NCI-H2196 (cell line): ENCODE data around the gene ALKBH1.
"Not testable (repeated sequence)": the region's sequence is repeated elsewhere in the genome, so short reads cannot be mapped to it uniquely, and the experiment has no call there.

Source experiments
- DNase-seq: peaks from one replicate; lab custom pipeline; 2025; ENCODE audit not compliant: unreplicated experiment; lab: John Stamatoyannopoulos, UW

The ALKBH1 gene

GRCh38 chr14:77707724-77708408, at the start of gene ALKBH1, which contains the start of gene SLIRP:
Gene ALKBH1 (minus strand): TSS chr14:77708023. CDS start chr14:77708004, 19 bp downstream.
Gene SLIRP (plus strand): TSS chr14:77708103. CDS start chr14:77708112, 9 bp downstream.
- DNase-seq = peak; percentile 90

GRCh38 chr14:77752799-77753516, 45.1 kb upstream of the ALKBH1 start:
- no peak for DNase-seq

- no peak for DNase-seq
Observed at GRCh38 chr14:77752266-77752665, 44.4 kb upstream of the ALKBH1 start.

GRCh38 chr14:77747425-77747824, 39.6 kb upstream of the ALKBH1 start:
- DNase-seq = not testable (repeated sequence)

GRCh38 chr14:77746064-77746702, 38.4 kb upstream of the ALKBH1 start:
- DNase-seq = no peak

- DNase-seq = no peak
Observed at GRCh38 chr14:77741438-77741837, 33.6 kb upstream of the ALKBH1 start.

GRCh38 chr14:77738559-77739250, 30.9 kb upstream of the ALKBH1 start:
- no peak for DNase-seq

GRCh38 chr14:77730976-77731497, 23.2 kb upstream of the ALKBH1 start:
- no peak for DNase-seq

- no peak for DNase-seq
Observed at GRCh38 chr14:77722301-77722700, 14.5 kb upstream of the ALKBH1 start.

- no peak for DNase-seq
Observed at GRCh38 chr14:77721437-77721836, 13.6 kb upstream of the ALKBH1 start.

- no peak for DNase-seq
Observed at GRCh38 chr14:77717608-77718305, 9.9 kb upstream of the ALKBH1 start.

- DNase-seq = no peak
Observed at GRCh38 chr14:77714926-77715325, 7.1 kb upstream of the ALKBH1 start.

GRCh38 chr14:77710364-77710763, 2.5 kb upstream of the ALKBH1 start:
- DNase-seq = no peak

GRCh38 chr14:77709412-77709811, 1.6 kb upstream of the ALKBH1 start:
- no peak for DNase-seq

- DNase-seq = no peak
Observed at GRCh38 chr14:77708749-77709148, 926 bp upstream of the ALKBH1 start.

- peak; percentile 23 for DNase-seq
Observed at GRCh38 chr14:77707355-77707723, 484 bp downstream of the ALKBH1 start.

- DNase-seq = peak; percentile 46
Observed at GRCh38 chr14:77691259-77691658, 16.6 kb downstream of the ALKBH1 start.

GRCh38 chr14:77682158-77682553, 25.7 kb downstream of the ALKBH1 start:
- no peak for DNase-seq

GRCh38 chr14:77681196-77682157, 26.3 kb downstream of the ALKBH1 start:
- DNase-seq = peak; percentile 24
